Transverse colon (tissue), 4 donors: Measurements from ENCODE around the gene SPSB3. TPM values are rescaled to one million over a fixed set of nuclear protein-coding genes. Genes with fewer than 3 reads are reported as not detected.

Experiments used
- DNase-seq: peaks from one replicate; pipeline ENCODE4 v3.0.0-alpha.2; 2019
- H3K27ac ChIP-seq, 4 donors: fragments of 200-600 bp; sonication (generic); 2 replicates each; pipeline ENCODE4 v1.5.1; 2016 to 2018; ENCODE audit warnings: inconsistent platforms in 4 of 4
- H3K27me3 ChIP-seq: fragments of 200-600 bp; sonication (generic); 2 replicates; pipeline ENCODE4 v1.5.1; 2017; ENCODE audit warnings: inconsistent platforms
- H3K36me3 ChIP-seq, 4 donors: fragments of 200-600 bp; sonication (generic); 2 replicates each; pipeline ENCODE4 v1.5.1; 2017 to 2019; ENCODE audit warnings: inconsistent platforms in 4 of 4
- H3K4me1 ChIP-seq, 4 donors: fragments of 200-600 bp; sonication (generic); 2 replicates each; pipeline ENCODE4 v1.5.1; 2017 to 2020; ENCODE audit warnings: inconsistent platforms in 4 of 4
- H3K4me3 ChIP-seq, 4 donors: fragments of 200-600 bp; sonication (generic); 1 replicate in 1 of 4; 2 replicates in 3 of 4; pipeline versions ENCODE4 v1.5.1 to v1.6.1; 2017 to 2019; ENCODE audit warnings: inconsistent platforms in 4 of 4
- H3K9me3 ChIP-seq, 2 donors: fragments of 200-600 bp; sonication (generic); 2 replicates each; pipeline ENCODE4 v1.5.1; 2017 to 2019; ENCODE audit warnings: inconsistent platforms in 2 of 2
- EP300 ChIP-seq: sonication (generic); formaldehyde crosslinking; IDR thresholded peaks from one replicate; pipeline ENCODE4 v1.6.1; 2017; ENCODE audit warnings: antibody characterized with exemption, low read depth
- POLR2A ChIP-seq: fragments of 450-650 bp; IDR thresholded peaks from one replicate; pipeline ENCODE4 v1.6.1; 2016; ENCODE audit warnings: antibody characterized with exemption, mild to moderate bottlenecking, moderate library complexity
- POLR2AphosphoS5 ChIP-seq, 3 donors: sonication (generic); formaldehyde crosslinking; IDR thresholded peaks; one replicate each; pipeline ENCODE4 v1.6.1; 2016; ENCODE audit warnings: antibody characterized with exemption in 3 of 3
- WGBS, 2 donors: methylation state at CpG; one replicate each; pipeline ENCODE4 v1.1.5; 2018; ENCODE audit warnings: low coverage in 1 of 2; 5-methylcytosine and 5-hydroxymethylcytosine counted together
- in situ Hi-C, 4 donors: fragments of 200-750 bp; cut with MboI; loops; one replicate each; pipeline versions ENCODE4 v1.15.0 to v1.15.1; 2017; ENCODE audit warnings: low sequenced_read_pairs in 3 of 4, low pct_ligation_motif_present in 1 of 4, low pct_unique_long_range_greater_than_20kb in 1 of 4
- intact Hi-C: fragments of 100-400 bp; cut with DNase I; formaldehyde crosslinking; loops from one replicate; pipeline ENCODE4 v1.15.1; 2023; ENCODE audit warnings: low total_unique reads
- total RNA-seq, 4 donors: library from RNA; depleted of rRNA; stranded (reverse); fragments of >200 nt; gene quantifications; one replicate each; pipeline ENCODE4 v1.1.0, GENCODE V29; 2016
- TF ChIP-seq, protein P1 (sequence below), 5 experiments: fragments of 200-600 bp in 3 of 5; fragments of 450-650 bp in 2 of 5; sonication (generic) in 3 of 5; IDR thresholded peaks; 1 replicate in 2 of 5; 2 replicates in 3 of 5; pipeline ENCODE4 v1.5.1; 2016 to 2017; ENCODE audit warnings: antibody characterized with exemption in 5 of 5, inconsistent platforms in 3 of 5, mild to moderate bottlenecking in 2 of 5, moderate library complexity in 1 of 5

Gene SPSB3
- total RNA-seq, 4 donors from 2014 or later = 101 to 289 (median 125) TPM

- Histone ChIP-seq H3K9me3 (no peaks in the 10 kb centered on the region), H3K4me3 (no peak overlapping the region), H3K36me3 (peaks cover 0 to 35% (median 3%) of the 10 kb centered on the region in 4 donors), H3K27ac (no peak overlapping the region), H3K4me1 (peaks cover 9 to 15% (median 13%) of the 10 kb centered on the region in 4 donors), H3K27me3 (no peaks in the 10 kb centered on the region)
- in situ Hi-C loops (no loop called here), intact Hi-C loops (no loop called here)
- DNase-seq = no peak
- TF ChIP-seq POLR2AphosphoS5 (IDR thresholded peaks at IDR 0.05) = no peak
- TF ChIP-seq POLR2A = no peak
- WGBS, 2 donors = 91% methylated on average over 12 of the region's 12 CpGs; no CpG with 5 or more reads in 1 of the 2 donors
These were observed 38.5 kb upstream of the SPSB3 start for GRCh38 chr16:1820946-1821290.

GRCh38 chr16:1820096-1820945 is 38.0 kb upstream of the SPSB3 start:
- Histone ChIP-seq H3K27me3 (no peaks in the 10 kb centered on the region), H3K27ac (no peak overlapping the region), H3K36me3 (peaks cover 0 to 35% (median 3%) of the 10 kb centered on the region in 4 donors), H3K4me1 (peaks cover 3 to 10% (median 7%) of the 10 kb centered on the region in 4 donors), H3K9me3 (no peaks in the 10 kb centered on the region), H3K4me3 (no peak overlapping the region)
- intact Hi-C loops (no loop called here), in situ Hi-C loops (no loop called here)
- no peak for DNase-seq
- 89% methylated on average over 25 of the region's 25 CpGs; no CpG with 5 or more reads in 1 of the 2 donors for WGBS, 2 donors
- TF ChIP-seq POLR2A = no peak
- TF ChIP-seq POLR2AphosphoS5 (IDR thresholded peaks at IDR 0.05) = no peak

- TF ChIP-seq POLR2A = no peak
- no peak for TF ChIP-seq EP300
- no peak for TF ChIP-seq POLR2AphosphoS5 (IDR thresholded peaks at IDR 0.05)
- TF ChIP-seq, protein P1, sequence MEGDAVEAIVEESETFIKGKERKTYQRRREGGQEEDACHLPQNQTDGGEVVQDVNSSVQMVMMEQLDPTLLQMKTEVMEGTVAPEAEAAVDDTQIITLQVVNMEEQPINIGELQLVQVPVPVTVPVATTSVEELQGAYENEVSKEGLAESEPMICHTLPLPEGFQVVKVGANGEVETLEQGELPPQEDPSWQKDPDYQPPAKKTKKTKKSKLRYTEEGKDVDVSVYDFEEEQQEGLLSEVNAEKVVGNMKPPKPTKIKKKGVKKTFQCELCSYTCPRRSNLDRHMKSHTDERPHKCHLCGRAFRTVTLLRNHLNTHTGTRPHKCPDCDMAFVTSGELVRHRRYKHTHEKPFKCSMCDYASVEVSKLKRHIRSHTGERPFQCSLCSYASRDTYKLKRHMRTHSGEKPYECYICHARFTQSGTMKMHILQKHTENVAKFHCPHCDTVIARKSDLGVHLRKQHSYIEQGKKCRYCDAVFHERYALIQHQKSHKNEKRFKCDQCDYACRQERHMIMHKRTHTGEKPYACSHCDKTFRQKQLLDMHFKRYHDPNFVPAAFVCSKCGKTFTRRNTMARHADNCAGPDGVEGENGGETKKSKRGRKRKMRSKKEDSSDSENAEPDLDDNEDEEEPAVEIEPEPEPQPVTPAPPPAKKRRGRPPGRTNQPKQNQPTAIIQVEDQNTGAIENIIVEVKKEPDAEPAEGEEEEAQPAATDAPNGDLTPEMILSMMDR (IDR thresholded peaks at IDR 0.05) = no peak
- no peak for DNase-seq
- Histone ChIP-seq H3K9me3 (no peaks in the 10 kb centered on the region), H3K4me1 (peaks cover 0 to 3% (median 1%) of the 10 kb centered on the region in 4 donors), H3K27ac (no peak overlapping the region), H3K4me3 (no peak overlapping the region), H3K27me3 (no peaks in the 10 kb centered on the region), H3K36me3 (peaks cover 0 to 35% (median 3%) of the 10 kb centered on the region in 4 donors)
- intact Hi-C loops = no loop called here
- in situ Hi-C loops = no loop called here
- WGBS, 2 donors = 93 to 97% methylated on average over 7 to 15 of the region's 15 CpGs
These were observed 37.2 kb upstream of the SPSB3 start for GRCh38 chr16:1819611-1820010.

DNA sequence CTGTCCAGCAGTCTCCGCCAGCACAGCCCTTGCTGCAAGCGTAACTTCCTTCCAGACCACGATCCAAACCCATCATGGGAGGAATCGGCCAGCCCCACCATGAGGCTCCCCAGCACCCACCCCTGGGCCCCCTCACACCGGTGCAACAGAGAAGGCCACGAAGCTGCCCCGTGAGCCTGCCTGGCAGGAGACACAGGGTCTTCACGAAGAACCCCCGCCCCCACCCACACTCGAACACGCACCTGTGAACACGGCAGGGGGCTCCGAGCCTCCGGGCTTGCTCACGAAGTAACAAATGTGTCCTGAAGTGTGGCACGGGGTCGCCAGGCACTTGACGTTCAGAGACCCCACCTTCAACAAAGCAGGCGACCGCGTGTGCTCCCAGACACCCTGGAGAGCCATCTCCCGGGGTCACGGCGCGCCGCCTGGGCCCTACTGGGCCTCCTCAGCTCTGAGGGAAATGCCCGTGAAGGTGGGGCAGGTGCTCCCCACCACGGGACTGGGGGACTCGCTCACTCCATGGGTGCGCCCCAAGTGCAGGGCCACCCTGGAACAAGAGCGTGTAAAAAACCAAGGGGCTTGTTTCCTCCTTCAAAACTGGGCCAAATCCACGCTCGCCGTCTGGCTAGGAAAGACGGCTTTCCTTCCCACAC is 36.6 kb upstream of the SPSB3 start:
- WGBS, 2 donors = 95 to 100% methylated on average over 5 to 35 of the region's 35 CpGs
- no peak overlapping the region for H3K4me3 ChIP-seq
- H3K36me3 ChIP-seq = peaks cover 0 to 35% (median 3%) of the 10 kb centered on the region in 4 donors
- H3K27ac ChIP-seq = no peak overlapping the region
- intact Hi-C loops (no loop called here), in situ Hi-C loops (no loop called here)
- DNase-seq = no peak
- H3K27me3 ChIP-seq = no peaks in the 10 kb centered on the region
- H3K9me3 ChIP-seq = no peaks in the 10 kb centered on the region
- H3K4me1 ChIP-seq = peaks cover 0 to 3% (median under 1%) of the 10 kb centered on the region in 4 donors
- TF ChIP-seq POLR2AphosphoS5 (IDR thresholded peaks at IDR 0.05) (no peak), POLR2A (no peak), EP300 (no peak)
- TF ChIP-seq, protein P1 (IDR thresholded peaks at IDR 0.05) = no peak

DNA sequence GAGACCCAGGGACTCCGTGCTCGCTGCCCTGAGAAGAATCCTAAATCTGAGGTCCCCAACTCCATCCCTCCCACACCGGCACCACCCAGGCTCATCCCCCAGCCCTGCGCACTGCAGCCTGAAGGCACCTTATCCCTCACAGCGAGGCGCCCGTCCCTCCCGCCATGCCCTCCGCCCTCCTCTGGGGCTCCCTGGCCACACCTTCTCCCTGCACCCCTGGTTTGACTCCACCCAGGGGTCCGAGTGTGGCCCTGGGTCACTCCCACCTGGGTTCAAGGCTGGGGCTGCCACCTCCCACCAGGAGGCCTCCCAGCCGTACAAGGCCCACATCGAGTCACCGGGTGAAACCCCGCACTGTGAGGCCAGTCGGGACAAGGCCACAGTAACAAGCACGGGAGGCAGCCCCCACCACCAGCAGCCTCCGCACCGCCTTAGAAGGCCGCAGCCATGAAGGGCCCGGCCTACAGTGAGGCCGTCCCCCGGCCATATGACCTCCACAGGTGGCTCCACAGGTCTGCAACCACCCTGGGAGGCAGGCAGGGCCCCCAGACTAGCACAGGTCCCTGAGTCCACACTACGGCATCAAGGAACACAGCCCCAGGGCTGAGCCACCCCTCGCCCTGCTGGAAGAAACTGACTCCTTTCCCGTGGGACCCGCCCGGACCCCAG is 36.0 kb upstream of the SPSB3 start:
- no peaks in the 10 kb centered on the region for H3K27me3 ChIP-seq
- H3K4me1 ChIP-seq = no peaks in the 10 kb centered on the region
- WGBS, 2 donors = 96% methylated on average over 23 of the region's 27 CpGs; no CpG with 5 or more reads in 1 of the 2 donors
- intact Hi-C loops = no loop called here
- H3K9me3 ChIP-seq = no peaks in the 10 kb centered on the region
- TF ChIP-seq POLR2AphosphoS5 (IDR thresholded peaks at IDR 0.05) (no peak), POLR2A (no peak), EP300 (no peak)
- TF ChIP-seq, protein P1 (IDR thresholded peaks at IDR 0.05) = no peak
- in situ Hi-C loops = no loop called here
- H3K36me3 ChIP-seq = peaks cover 0 to 35% (median 3%) of the 10 kb centered on the region in 4 donors
- DNase-seq = no peak
- no peak overlapping the region for H3K4me3 ChIP-seq
- no peak overlapping the region for H3K27ac ChIP-seq
